ENCODE data around the gene CBS.

Gene CBS

GRCh38 chr21:43004926-43005325 is 70.7 kb downstream of the CBS start:
- no peak overlapping the region for H3K4me3 ChIP-seq (ENCODE audit: low read depth, low read length)
- TF ChIP-seq CTCF (IDR thresholded peaks at IDR 0.05; ENCODE audit: control insufficient read depth, extremely low read depth, insufficient read depth): no peak
- DNase-seq (ENCODE audit: low read depth): no peak
